Right lobe of liver (tissue), 4 donors: ENCODE measurements around the gene BICC1.

ENCODE experiments used
- POLR2A ChIP-seq: fragments of 450-650 bp; IDR thresholded peaks from one replicate; pipeline ENCODE4 v1.6.1; 2017; ENCODE audit warnings: antibody characterized with exemption, mild to moderate bottlenecking
- TF ChIP-seq, protein P1 (sequence below), 4 donors: fragments of 200-600 bp in 3 of 4; fragments of 450-650 bp in 1 of 4; IDR thresholded peaks; one replicate each; pipeline versions ENCODE4 v1.5.1 to v1.8.0; 2016 to 2022; ENCODE audit warnings: antibody characterized with exemption in 4 of 4, mild to moderate bottlenecking in 2 of 4
- donor health status: DM: no; HTN: no; CAD: no.
- donor health status: DM: no; HTN: no; CAD: no.
- donor health status: DM: no; HTN: yes; CAD: no.

DNA sequence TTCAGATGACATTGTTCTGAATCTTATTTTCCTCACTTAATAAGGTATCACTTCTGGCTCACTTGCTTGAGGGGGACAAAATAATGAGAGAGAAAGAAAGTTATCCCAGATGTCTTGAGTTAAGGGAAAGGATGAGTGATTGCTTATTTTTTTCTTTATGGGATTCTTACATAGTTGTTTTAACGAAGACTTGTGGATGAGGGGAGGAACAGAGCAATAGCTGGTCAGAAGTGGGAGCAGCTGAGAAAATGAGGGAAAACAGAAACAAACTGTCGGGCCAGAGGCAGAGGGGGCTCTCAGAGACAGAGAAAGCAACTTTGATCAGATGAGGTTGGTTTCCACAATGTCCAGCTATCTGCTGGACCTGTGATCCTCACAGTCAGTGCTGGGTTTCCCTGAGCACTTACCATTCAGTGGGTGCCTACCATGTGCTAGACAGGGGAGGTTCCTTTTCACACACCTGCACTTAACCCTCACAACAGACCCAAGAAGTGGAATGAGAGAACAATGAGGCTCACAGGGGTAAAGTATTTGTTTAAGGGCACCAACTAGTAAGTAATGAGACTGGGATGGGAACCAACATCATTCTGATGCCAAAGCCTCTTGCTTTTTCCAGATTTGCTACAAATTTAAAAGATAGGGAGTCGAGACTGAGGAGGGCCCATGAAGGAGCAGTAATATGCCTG lies 64.2 kb downstream of the BICC1 start:
- TF ChIP-seq, protein P1, sequence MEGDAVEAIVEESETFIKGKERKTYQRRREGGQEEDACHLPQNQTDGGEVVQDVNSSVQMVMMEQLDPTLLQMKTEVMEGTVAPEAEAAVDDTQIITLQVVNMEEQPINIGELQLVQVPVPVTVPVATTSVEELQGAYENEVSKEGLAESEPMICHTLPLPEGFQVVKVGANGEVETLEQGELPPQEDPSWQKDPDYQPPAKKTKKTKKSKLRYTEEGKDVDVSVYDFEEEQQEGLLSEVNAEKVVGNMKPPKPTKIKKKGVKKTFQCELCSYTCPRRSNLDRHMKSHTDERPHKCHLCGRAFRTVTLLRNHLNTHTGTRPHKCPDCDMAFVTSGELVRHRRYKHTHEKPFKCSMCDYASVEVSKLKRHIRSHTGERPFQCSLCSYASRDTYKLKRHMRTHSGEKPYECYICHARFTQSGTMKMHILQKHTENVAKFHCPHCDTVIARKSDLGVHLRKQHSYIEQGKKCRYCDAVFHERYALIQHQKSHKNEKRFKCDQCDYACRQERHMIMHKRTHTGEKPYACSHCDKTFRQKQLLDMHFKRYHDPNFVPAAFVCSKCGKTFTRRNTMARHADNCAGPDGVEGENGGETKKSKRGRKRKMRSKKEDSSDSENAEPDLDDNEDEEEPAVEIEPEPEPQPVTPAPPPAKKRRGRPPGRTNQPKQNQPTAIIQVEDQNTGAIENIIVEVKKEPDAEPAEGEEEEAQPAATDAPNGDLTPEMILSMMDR (IDR thresholded peaks at IDR 0.05) = no peak
- TF ChIP-seq POLR2A = no peak
